ENCODE measurements around the gene VWDE.

Gene VWDE

GRCh38 chr7:12385364-12385786, 18.3 kb downstream of the VWDE start:
- no peak overlapping the region for H3K4me3 ChIP-seq (ENCODE audit: low read length)
- no peak for DNase-seq (ENCODE audit: low read depth)
- no peak for TF ChIP-seq CTCF (conservative IDR thresholded peaks at IDR 0.05; ENCODE audit: low read length)

GRCh38 chr7:12383377-12383776, 20.3 kb downstream of the VWDE start:
- no peak for DNase-seq (ENCODE audit: low read depth)
- no peak overlapping the region for H3K4me3 ChIP-seq (ENCODE audit: low read length)
- TF ChIP-seq CTCF (conservative IDR thresholded peaks at IDR 0.05; ENCODE audit: low read length) = no peak

- no peak for DNase-seq (ENCODE audit: low read depth)
- TF ChIP-seq CTCF (conservative IDR thresholded peaks at IDR 0.05; ENCODE audit: low read length) = no peak
- H3K4me3 ChIP-seq (ENCODE audit: low read length) = no peak overlapping the region
Observed at GRCh38 chr7:12378389-12378788, 25.3 kb downstream of the VWDE start.

GRCh38 chr7:12377406-12377805, 26.3 kb downstream of the VWDE start:
- H3K4me3 ChIP-seq (ENCODE audit: low read length) = no peak overlapping the region
- DNase-seq (ENCODE audit: low read depth) = no peak
- no peak for TF ChIP-seq CTCF (conservative IDR thresholded peaks at IDR 0.05; ENCODE audit: low read length)

- no peak overlapping the region for H3K4me3 ChIP-seq (ENCODE audit: low read length)
- DNase-seq (ENCODE audit: low read depth) = no peak
- no peak for TF ChIP-seq CTCF (conservative IDR thresholded peaks at IDR 0.05; ENCODE audit: low read length)
Observed at GRCh38 chr7:12373580-12374263, 29.9 kb downstream of the VWDE start.

- no peak for TF ChIP-seq CTCF (conservative IDR thresholded peaks at IDR 0.05; ENCODE audit: low read length)
- DNase-seq (ENCODE audit: low read depth) = no peak
- no peak overlapping the region for H3K4me3 ChIP-seq (ENCODE audit: low read length)
Observed at GRCh38 chr7:12370249-12370648, 33.4 kb downstream of the VWDE start.

GRCh38 chr7:12369756-12370155, 33.9 kb downstream of the VWDE start:
- H3K4me3 ChIP-seq (ENCODE audit: low read length) = no peak overlapping the region
- no peak for DNase-seq (ENCODE audit: low read depth)
- no peak for TF ChIP-seq CTCF (conservative IDR thresholded peaks at IDR 0.05; ENCODE audit: low read length)

Data from AG10803 (cell line).